ENCODE results near the gene MCTP2.

GRCh38 chr15:94467034-94467433 is 235.7 kb downstream of the MCTP2 start:
- TF ChIP-seq CTCF (IDR thresholded peaks at IDR 0.05; ENCODE audit: low read depth, low read length, poor library complexity, severe bottlenecking) = no peak
- no peak for TF ChIP-seq EZH2phosphoT487 (IDR thresholded peaks at IDR 0.05; ENCODE audit: borderline replicate concordance, low read length)

Data from DOHH2 (cell line).